ENCODE data around the gene PYGM. TPM values are rescaled to one million over a fixed set of nuclear protein-coding genes. Genes with fewer than 3 reads are reported as not detected.

The PYGM gene
- total and polyA plus RNA-seq, 2 donors (not counting 3 experiments of a cell fraction or from before 2014, with no cell fraction given): 0.10 to 0.62 TPM

- H3K9me1 ChIP-seq (replicated peaks; ENCODE audit: control insufficient read depth, extremely low read depth, insufficient read depth, low read length): no peaks in the 10 kb centered on the region
- intact Hi-C loops (cut with micrococcal nuclease) (no loop called here), dilution Hi-C loops (cut with MboI; ENCODE audit: extremely low pct_ligation_motif_present, low sequenced_read_pairs) (no loop called here)
- H2AFZ ChIP-seq (ENCODE audit: low read depth, low read length): no peak overlapping the region
- TF ChIP-seq GATA2 (IDR thresholded peaks at IDR 0.05; ENCODE audit: insufficient read depth, insufficient read length, low read depth, low read length) (no peak), POLR2AphosphoS5 (IDR thresholded peaks at IDR 0.05; ENCODE audit: insufficient read depth, low read depth, low read length) (no peak), EZH2 (IDR thresholded peaks at IDR 0.05; ENCODE audit: borderline replicate concordance, low read depth, low read length, severe bottlenecking) (no peak), JUN (IDR thresholded peaks at IDR 0.05; ENCODE audit: borderline replicate concordance, insufficient read depth, insufficient read length, low read depth) (no peak), MAX (IDR thresholded peaks at IDR 0.05; ENCODE audit: insufficient read depth, insufficient read length) (no peak), CTCF (IDR thresholded peaks at IDR 0.05; ENCODE audit: extremely low read depth in 1 of 2, insufficient read depth in 1 of 2, low read depth in 1 of 2, low read length in 2 of 2) (no peak), FOS (IDR thresholded peaks at IDR 0.05; ENCODE audit: borderline replicate concordance, insufficient read depth, low read length) (no peak), POLR2A (IDR thresholded peaks at IDR 0.05; ENCODE audit: low read depth, low read length) (no peak), MYC (IDR thresholded peaks at IDR 0.05; ENCODE audit: low read depth, low read length) (no peak)
- H3K9ac ChIP-seq (replicated peaks; ENCODE audit: extremely low read depth, insufficient read depth, low read length): no peak overlapping the region
- H3K27ac ChIP-seq (ENCODE audit: insufficient read depth, low read depth, low read length): no peak overlapping the region
- no peaks in the 10 kb centered on the region for H3K9me3 ChIP-seq (replicated peaks; ENCODE audit: control insufficient read depth, insufficient read depth, low read length)
- no peak overlapping the region for H3K4me2 ChIP-seq (ENCODE audit: insufficient read depth, low read length)
- H3K4me3 ChIP-seq (replicated peaks in 1 of 3; ENCODE audit: insufficient read depth in 1 of 3, low read depth in 1 of 3, low read length in 3 of 3): no peak overlapping the region
- no peaks in the 10 kb centered on the region for H3K79me2 ChIP-seq (ENCODE audit: control insufficient read depth, insufficient read depth, low read length)
- DNase-seq (ENCODE audit: low read depth, low spot score) (no peak), FAIRE-seq (no peak)
- no TSS peak for BruUV-seq (replicated peaks)
- no peaks in the 10 kb centered on the region for H4K20me1 ChIP-seq (replicated peaks; ENCODE audit: control insufficient read depth, extremely low read depth, insufficient read depth, low read length)
- H3K4me1 ChIP-seq (ENCODE audit: control insufficient read depth, extremely low read depth, insufficient read depth, low read length): no peaks in the 10 kb centered on the region
- H3K36me3 ChIP-seq (ENCODE audit: control insufficient read depth in 2 of 2, extremely low read depth in 1 of 2, insufficient read depth in 2 of 2, low read length in 2 of 2): peaks cover 3 to 14% of the 10 kb centered on the region in 2 experiments
- POLR2A ChIA-PET: no interaction called here
- no peaks in the 10 kb centered on the region for H3K27me3 ChIP-seq (ENCODE audit: control insufficient read depth in 2 of 2, insufficient read depth in 2 of 2, low read length in 2 of 2)
- CTCF ChIA-PET: interaction anchor here (1.7 kb wide), 1 partner anchor 12 kb away, joined by 3 read pairs; the partner anchor contains the start of gene SF1
These were observed 30.7 kb upstream of the PYGM start for GRCh38 chr11:64790205-64791095.

All from endothelial cell of umbilical vein (primary cell).